Stimulated activated memory B cell treated with anti-CD40 and anti-IgM and Interleukin-4, amounts not matched to agents 10 μg/mL and 1 μg/mL and 100 μg/mL, for 72 hours (primary cell): ENCODE measurements around the gene ATP2A2.

ENCODE experiments used
- ATAC-seq: fragments of 150-1000 bp; cut with Tn5 transposase; 2 replicates; pipeline ENCODE4 v1.10.0; 2021
- H3K27ac Mint-ChIP-seq: one replicate; pipeline ENCODE4 v1.8.0; 2022; ENCODE audit warnings: mild to moderate bottlenecking, mixed read lengths
- H3K27me3 Mint-ChIP-seq: one replicate; pipeline ENCODE4 v1.8.0; 2022; ENCODE audit warnings: mixed read lengths
- H3K36me3 Mint-ChIP-seq: one replicate; pipeline ENCODE4 v1.8.0; 2022; ENCODE audit warnings: mixed read lengths
- H3K4me1 Mint-ChIP-seq: one replicate; pipeline ENCODE4 v1.8.0; 2022; ENCODE audit warnings: mixed read lengths
- H3K4me3 Mint-ChIP-seq: one replicate; pipeline ENCODE4 v1.8.0; 2022; ENCODE audit warnings: mild to moderate bottlenecking, moderate library complexity, mixed read lengths
- H3K9me3 Mint-ChIP-seq: one replicate; pipeline ENCODE4 v1.8.0; 2022; ENCODE audit warnings: mixed read lengths

Gene ATP2A2

DNA sequence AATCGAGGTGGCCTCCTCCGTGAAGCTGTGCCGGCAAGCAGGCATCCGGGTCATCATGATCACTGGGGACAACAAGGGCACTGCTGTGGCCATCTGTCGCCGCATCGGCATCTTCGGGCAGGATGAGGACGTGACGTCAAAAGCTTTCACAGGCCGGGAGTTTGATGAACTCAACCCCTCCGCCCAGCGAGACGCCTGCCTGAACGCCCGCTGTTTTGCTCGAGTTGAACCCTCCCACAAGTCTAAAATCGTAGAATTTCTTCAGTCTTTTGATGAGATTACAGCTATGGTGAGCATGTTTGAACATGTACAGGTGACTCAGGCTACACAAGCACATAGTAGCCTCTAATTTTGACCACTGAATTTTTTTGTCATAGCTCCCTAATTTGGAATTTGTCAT is 59.7 kb downstream of the ATP2A2 start:
- H3K27me3 Mint-ChIP-seq: no peaks in the 10 kb centered on the region
- no peak for ATAC-seq
- H3K4me3 Mint-ChIP-seq: no peak overlapping the region
- no peak overlapping the region for H3K27ac Mint-ChIP-seq
- H3K9me3 Mint-ChIP-seq: no peaks in the 10 kb centered on the region
- peaks cover 22% of the 10 kb centered on the region for H3K4me1 Mint-ChIP-seq
- peaks cover 94% of the 10 kb centered on the region for H3K36me3 Mint-ChIP-seq

DNA sequence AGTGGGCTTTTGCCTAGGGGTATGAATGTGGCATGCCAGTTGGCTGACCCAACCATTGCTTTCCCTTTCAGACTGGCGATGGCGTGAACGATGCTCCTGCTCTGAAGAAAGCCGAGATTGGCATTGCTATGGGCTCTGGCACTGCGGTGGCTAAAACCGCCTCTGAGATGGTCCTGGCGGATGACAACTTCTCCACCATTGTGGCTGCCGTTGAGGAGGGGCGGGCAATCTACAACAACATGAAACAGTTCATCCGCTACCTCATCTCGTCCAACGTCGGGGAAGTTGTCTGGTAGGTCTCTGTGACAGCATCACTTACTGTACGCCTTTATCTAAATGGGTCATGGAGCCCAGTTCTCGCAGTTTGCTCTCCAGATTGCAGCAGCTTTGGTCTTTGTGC is 61.1 kb downstream of the ATP2A2 start:
- ATAC-seq: no peak
- peaks cover 18% of the 10 kb centered on the region for H3K4me1 Mint-ChIP-seq
- no peak overlapping the region for H3K27ac Mint-ChIP-seq
- H3K36me3 Mint-ChIP-seq: peaks cover 92% of the 10 kb centered on the region
- no peaks in the 10 kb centered on the region for H3K27me3 Mint-ChIP-seq
- no peak overlapping the region for H3K4me3 Mint-ChIP-seq
- no peaks in the 10 kb centered on the region for H3K9me3 Mint-ChIP-seq

DNA sequence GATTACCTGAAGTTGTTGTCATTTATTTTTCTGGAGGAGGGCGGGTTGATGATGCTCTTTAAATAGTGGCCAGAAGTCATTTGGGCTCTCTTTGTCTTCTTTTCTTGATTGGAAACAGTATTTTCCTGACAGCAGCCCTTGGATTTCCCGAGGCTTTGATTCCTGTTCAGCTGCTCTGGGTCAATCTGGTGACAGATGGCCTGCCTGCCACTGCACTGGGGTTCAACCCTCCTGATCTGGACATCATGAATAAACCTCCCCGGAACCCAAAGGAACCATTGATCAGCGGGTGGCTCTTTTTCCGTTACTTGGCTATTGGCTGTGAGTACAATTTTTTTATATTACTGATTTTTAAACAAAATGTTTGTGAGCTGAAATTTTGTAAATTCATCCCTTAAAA is 62.1 kb downstream of the ATP2A2 start:
- Mint-ChIP-seq H3K4me1 (peaks cover 11% of the 10 kb centered on the region), H3K27me3 (no peaks in the 10 kb centered on the region), H3K36me3 (peaks cover 91% of the 10 kb centered on the region), H3K9me3 (no peaks in the 10 kb centered on the region), H3K27ac (no peak overlapping the region), H3K4me3 (no peak overlapping the region)
- no peak for ATAC-seq

DNA sequence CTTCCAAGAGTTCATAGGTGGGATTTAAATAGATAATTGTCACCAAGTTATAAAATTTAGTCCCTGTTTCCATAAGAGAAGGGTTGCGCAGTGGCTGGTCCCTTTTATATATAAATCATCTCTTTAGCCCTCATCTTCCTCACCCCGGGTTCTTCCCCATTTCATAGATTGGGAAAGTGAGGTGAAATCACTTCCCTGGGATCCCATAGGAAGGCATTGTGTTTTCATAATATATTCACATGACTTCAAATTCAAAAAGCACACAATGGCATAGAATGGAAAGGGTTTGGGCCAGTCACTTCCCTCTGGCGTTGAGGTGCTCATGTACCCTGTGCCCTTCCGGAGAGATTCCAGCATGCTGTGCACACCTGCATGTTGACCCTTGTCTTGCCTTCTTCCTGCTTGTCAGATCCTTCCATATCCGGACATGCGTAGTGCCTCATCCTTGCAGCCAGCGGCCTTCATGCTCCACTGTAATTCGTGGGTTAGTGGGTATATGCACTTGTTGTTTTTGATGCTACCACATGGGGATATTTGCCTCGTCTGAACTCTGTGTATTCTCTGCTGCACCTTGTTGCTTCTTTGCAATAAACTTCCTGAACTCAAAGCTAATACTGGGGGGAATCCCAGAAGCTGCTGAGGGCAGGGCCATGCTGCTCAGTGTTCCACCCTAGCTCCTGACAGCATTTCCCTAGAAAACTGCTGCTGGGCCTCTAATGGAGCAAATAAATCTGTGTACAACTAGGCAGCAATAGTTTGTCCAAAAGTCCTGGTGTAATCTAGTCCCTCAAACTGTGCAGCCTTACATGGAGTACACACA is 62.9 kb downstream of the ATP2A2 start:
- H3K4me1 Mint-ChIP-seq: peaks cover 3% of the 10 kb centered on the region
- H3K4me3 Mint-ChIP-seq: no peak overlapping the region
- H3K9me3 Mint-ChIP-seq: no peaks in the 10 kb centered on the region
- ATAC-seq: no peak
- H3K27me3 Mint-ChIP-seq: no peaks in the 10 kb centered on the region
- no peak overlapping the region for H3K27ac Mint-ChIP-seq
- peaks cover 88% of the 10 kb centered on the region for H3K36me3 Mint-ChIP-seq

DNA sequence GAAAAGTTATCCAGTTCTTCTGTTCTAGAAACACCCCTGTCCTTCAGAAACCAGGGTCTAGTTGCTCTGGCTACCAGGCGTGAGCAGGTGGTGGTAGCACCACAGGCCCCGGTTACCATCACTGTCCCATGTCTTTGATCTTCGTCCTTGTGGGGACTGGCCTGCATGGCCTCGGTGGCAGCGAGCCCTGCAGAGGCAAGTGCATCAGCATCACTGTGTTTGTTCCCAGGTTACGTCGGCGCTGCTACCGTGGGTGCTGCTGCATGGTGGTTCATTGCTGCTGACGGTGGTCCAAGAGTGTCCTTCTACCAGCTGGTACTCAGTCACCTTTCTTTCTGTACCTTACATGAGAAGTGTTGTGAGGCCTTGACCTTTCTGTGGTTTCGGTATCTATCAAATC is 63.6 kb downstream of the ATP2A2 start:
- no peak for ATAC-seq
- peaks cover 6% of the 10 kb centered on the region for H3K4me1 Mint-ChIP-seq
- no peaks in the 10 kb centered on the region for H3K27me3 Mint-ChIP-seq
- H3K27ac Mint-ChIP-seq: no peak overlapping the region
- H3K9me3 Mint-ChIP-seq: no peaks in the 10 kb centered on the region
- no peak overlapping the region for H3K4me3 Mint-ChIP-seq
- peaks cover 88% of the 10 kb centered on the region for H3K36me3 Mint-ChIP-seq

DNA sequence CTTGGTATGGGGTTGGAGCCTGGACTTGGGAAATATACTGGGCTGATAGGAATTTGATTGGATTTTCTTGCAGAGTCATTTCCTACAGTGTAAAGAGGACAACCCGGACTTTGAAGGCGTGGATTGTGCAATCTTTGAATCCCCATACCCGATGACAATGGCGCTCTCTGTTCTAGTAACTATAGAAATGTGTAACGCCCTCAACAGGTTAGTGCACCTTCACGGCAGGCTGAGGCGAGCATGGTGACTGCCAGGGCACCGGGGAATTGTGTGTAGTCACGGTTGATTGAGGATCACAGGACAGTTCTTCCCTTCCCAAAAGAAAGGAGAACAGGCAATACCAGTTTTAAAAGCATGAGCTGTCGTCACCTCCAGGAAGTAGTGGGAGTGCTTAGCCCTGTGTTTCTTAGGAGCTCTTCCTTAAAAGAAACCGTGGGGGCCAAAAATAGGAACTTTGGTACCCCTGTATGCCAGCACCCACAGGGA is 64.2 kb downstream of the ATP2A2 start:
- no peaks in the 10 kb centered on the region for H3K27me3 Mint-ChIP-seq
- no peak for ATAC-seq
- no peak overlapping the region for H3K4me3 Mint-ChIP-seq
- H3K27ac Mint-ChIP-seq: no peak overlapping the region
- H3K9me3 Mint-ChIP-seq: no peaks in the 10 kb centered on the region
- peaks cover 9% of the 10 kb centered on the region for H3K4me1 Mint-ChIP-seq
- H3K36me3 Mint-ChIP-seq: peaks cover 85% of the 10 kb centered on the region

DNA sequence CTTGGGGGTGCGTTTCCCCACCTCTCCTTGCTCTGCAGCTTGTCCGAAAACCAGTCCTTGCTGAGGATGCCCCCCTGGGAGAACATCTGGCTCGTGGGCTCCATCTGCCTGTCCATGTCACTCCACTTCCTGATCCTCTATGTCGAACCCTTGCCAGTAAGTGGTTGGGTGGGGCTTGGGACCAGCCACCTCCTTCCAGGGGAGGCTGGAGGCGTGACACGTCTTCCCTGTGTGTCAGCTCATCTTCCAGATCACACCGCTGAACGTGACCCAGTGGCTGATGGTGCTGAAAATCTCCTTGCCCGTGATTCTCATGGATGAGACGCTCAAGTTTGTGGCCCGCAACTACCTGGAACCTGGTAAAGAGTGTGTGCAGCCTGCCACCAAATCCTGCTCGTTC is 64.9 kb downstream of the ATP2A2 start:
- no peak for ATAC-seq
- no peaks in the 10 kb centered on the region for H3K27me3 Mint-ChIP-seq
- H3K9me3 Mint-ChIP-seq: no peaks in the 10 kb centered on the region
- peaks cover 9% of the 10 kb centered on the region for H3K4me1 Mint-ChIP-seq
- H3K36me3 Mint-ChIP-seq: peaks cover 81% of the 10 kb centered on the region
- no peak overlapping the region for H3K27ac Mint-ChIP-seq
- no peak overlapping the region for H3K4me3 Mint-ChIP-seq

DNA sequence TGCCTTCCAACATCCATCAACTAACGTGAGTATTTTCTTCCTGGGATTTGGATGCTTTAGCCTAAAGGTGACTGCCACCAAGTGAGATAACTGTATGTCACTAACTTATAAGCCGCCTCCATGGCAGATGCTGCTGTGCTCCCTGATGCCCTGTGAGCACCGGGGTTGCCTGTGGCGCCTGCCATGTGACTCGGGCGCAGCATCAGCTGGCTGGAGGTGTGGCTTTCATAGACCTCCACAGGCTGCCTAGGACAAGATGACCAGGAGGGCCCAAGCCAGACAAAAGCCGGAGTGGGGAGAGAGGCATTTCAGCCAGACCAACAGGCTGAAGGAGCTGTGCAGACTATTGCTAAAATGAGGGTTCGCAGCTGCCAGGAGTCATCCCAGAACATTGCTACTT is 66.7 kb downstream of the ATP2A2 start:
- peaks cover 9% of the 10 kb centered on the region for H3K4me1 Mint-ChIP-seq
- ATAC-seq: no peak
- no peak overlapping the region for H3K27ac Mint-ChIP-seq
- peaks cover 69% of the 10 kb centered on the region for H3K36me3 Mint-ChIP-seq
- H3K4me3 Mint-ChIP-seq: no peak overlapping the region
- no peaks in the 10 kb centered on the region for H3K9me3 Mint-ChIP-seq
- H3K27me3 Mint-ChIP-seq: no peaks in the 10 kb centered on the region

DNA sequence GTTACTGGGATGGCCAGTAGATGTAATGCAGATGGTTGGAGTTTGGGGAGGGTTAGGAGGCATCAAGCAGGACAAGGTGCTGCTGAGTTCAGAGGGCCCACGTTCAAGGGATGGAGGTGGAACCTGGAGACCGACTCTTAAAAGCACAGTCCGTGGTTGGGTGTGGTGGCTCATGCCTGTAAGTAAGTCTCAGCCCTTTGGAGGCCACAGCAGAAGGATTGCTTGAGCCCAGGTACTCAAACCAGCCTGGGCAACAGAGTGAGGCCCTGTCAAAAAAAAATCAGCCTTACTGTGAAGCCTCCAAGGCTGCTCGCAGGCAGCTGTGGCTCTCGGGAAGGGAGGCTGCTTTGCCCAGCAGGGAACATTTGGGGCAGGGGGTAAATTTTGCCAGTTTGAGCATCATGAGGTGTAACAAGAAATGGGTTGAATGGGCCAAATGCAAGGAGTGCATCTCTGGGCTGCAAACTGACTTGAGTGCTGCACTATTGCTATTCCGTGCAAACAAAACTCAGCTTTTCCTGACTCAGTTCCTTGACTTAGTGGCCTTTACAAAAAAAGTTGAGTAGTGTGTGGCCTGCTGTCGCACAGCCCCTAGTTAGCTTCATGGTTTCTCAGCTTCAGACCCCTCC is 67.5 kb downstream of the ATP2A2 start:
- Mint-ChIP-seq H3K27ac (no peak overlapping the region), H3K36me3 (peaks cover 61% of the 10 kb centered on the region), H3K9me3 (no peaks in the 10 kb centered on the region), H3K4me3 (no peak overlapping the region), H3K27me3 (no peaks in the 10 kb centered on the region), H3K4me1 (peaks cover 14% of the 10 kb centered on the region)
- ATAC-seq: no peak

DNA sequence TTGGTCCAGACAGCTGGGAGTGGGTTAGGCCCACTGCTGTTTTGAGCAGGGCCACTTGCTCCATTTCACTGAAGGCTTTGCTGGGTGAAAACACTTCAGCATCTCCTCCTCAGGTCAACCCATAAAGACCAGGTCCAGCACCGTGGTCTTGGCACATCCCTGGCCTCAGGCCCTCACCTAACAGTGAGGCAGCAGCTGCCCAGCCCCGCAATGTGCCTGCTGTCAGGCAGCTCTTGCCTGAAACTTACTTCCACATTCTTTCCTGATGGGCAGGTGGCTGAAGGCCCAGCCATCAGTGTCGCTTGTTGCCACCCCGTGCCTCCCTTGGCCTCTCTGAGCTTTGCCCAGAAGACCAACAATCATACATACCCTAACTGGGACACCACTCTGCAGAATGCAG is 68.0 kb downstream of the ATP2A2 start:
- H3K36me3 Mint-ChIP-seq: peaks cover 56% of the 10 kb centered on the region
- peaks cover 14% of the 10 kb centered on the region for H3K4me1 Mint-ChIP-seq
- H3K27ac Mint-ChIP-seq: peak overlapping the region; percentile 33
- ATAC-seq: peak; percentile 10
- H3K4me3 Mint-ChIP-seq: no peak overlapping the region
- H3K27me3 Mint-ChIP-seq: no peaks in the 10 kb centered on the region
- H3K9me3 Mint-ChIP-seq: no peaks in the 10 kb centered on the region

DNA sequence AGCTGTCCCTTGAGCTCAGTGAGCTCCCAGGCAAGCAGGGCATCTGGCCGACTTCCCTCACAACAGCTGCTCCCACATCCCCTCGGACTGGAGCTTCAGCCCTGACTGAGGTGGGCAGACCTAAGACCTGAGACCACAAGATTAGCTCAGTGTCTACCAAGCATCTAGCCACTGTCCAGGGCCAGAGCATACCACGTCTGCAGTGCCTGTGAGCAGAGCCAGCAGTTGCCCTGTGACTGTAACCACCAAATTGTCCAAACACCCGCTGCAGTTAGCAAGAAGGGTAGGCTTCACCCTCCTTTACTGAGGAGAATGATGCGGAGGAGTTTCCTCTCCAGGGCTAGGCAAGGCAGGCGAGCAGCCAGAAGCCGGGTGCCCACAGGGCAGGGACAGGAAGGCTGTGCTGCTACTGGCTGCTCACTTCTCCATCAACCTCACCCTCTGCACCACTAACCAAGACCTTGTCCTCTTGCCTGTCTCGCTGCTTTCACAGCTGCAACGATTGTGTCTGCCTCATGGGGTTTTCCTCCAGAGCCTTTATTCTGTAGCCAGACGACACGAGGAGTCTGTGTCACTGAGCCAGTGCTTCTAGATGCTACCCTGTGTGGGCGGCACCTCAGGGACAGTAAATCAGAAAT is 68.6 kb downstream of the ATP2A2 start:
- no peaks in the 10 kb centered on the region for H3K9me3 Mint-ChIP-seq
- peak; percentile 82 for ATAC-seq
- peaks cover 51% of the 10 kb centered on the region for H3K36me3 Mint-ChIP-seq
- H3K27ac Mint-ChIP-seq: peak overlapping the region; percentile 33
- H3K4me1 Mint-ChIP-seq: peaks cover 14% of the 10 kb centered on the region
- H3K27me3 Mint-ChIP-seq: no peaks in the 10 kb centered on the region
- no peak overlapping the region for H3K4me3 Mint-ChIP-seq

DNA sequence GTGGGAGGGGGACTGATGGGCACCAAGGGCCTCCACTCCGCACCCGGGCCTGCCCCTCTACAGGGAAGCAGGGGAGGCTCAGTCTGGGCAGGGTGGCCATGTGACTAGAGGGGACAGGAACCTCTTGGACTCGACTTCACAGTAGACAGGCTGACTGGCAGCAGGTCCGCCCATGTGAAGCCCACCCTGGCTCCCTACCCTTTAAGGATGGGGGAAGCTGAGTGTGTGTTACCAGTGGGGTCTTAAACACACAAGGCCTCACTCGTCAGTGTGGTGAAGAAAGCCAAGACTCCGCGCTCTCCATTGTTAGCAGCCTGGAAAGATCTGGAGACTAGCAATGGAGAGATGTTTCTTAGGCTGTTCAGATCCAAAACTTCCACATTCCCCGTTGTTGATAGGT is 70.1 kb downstream of the ATP2A2 start:
- ATAC-seq: no peak
- Mint-ChIP-seq H3K27me3 (no peaks in the 10 kb centered on the region), H3K4me3 (no peak overlapping the region), H3K27ac (no peak overlapping the region), H3K9me3 (no peaks in the 10 kb centered on the region), H3K4me1 (peaks cover 14% of the 10 kb centered on the region), H3K36me3 (peaks cover 40% of the 10 kb centered on the region)

DNA sequence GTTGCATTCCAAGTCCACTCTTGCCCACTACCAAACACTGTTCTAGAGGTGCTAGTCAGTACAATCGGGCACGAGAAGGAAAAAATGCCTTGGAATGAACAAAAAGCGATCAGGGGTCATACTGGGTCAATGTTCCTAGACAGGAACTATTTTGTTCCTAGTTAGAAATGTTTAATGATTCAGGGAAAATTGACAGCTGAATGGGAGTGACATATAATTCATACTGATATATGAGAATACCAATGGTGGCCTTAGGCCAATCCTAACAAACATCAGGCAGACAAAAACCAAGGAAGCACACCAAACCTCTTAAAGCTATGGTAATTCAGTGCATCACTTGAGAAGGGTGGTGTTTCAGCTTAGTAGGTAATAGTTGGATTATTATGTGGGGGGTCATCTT is 71.4 kb downstream of the ATP2A2 start:
- H3K27ac Mint-ChIP-seq: no peak overlapping the region
- ATAC-seq: no peak
- H3K4me3 Mint-ChIP-seq: no peak overlapping the region
- H3K4me1 Mint-ChIP-seq: peaks cover 14% of the 10 kb centered on the region
- H3K36me3 Mint-ChIP-seq: peaks cover 28% of the 10 kb centered on the region
- no peaks in the 10 kb centered on the region for H3K27me3 Mint-ChIP-seq
- no peaks in the 10 kb centered on the region for H3K9me3 Mint-ChIP-seq

DNA sequence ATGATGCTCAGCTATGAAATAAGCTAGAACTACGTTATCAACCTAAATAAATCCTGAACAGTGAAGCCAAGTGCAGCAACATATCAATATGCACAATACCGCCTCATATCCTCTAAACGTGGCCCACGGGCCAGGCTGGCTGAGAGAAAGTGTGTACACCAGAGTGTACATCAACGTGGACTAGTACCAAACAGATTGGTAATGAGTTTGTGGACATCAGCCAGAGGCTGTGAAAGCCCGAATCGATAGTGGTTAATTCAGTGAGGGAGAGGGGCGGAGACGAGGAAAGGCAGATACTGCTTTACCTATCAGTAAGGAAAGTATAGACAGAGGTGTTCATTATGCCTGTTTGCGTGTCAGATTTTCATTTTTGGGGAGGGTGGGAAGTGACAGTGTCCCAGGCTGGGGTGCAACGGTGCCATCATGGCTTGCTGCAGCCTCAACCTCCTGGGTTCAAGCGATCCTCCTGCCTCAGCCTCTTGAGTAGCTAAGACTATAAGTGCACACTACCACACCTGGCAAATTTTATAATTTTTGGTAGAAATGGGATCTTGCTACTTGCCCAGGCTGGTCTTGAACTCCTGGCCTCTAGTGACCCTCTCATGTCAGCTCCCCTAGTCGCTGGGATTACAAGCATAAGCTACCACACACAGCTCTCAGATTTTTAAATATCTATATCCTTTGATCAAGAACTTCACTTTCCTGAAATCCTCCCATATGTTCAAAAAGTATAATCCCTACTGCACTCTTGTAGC is 72.3 kb downstream of the ATP2A2 start:
- no peak for ATAC-seq
- Mint-ChIP-seq H3K27ac (no peak overlapping the region), H3K4me1 (peaks cover 14% of the 10 kb centered on the region), H3K36me3 (peaks cover 21% of the 10 kb centered on the region), H3K4me3 (no peak overlapping the region), H3K9me3 (no peaks in the 10 kb centered on the region), H3K27me3 (no peaks in the 10 kb centered on the region)

DNA sequence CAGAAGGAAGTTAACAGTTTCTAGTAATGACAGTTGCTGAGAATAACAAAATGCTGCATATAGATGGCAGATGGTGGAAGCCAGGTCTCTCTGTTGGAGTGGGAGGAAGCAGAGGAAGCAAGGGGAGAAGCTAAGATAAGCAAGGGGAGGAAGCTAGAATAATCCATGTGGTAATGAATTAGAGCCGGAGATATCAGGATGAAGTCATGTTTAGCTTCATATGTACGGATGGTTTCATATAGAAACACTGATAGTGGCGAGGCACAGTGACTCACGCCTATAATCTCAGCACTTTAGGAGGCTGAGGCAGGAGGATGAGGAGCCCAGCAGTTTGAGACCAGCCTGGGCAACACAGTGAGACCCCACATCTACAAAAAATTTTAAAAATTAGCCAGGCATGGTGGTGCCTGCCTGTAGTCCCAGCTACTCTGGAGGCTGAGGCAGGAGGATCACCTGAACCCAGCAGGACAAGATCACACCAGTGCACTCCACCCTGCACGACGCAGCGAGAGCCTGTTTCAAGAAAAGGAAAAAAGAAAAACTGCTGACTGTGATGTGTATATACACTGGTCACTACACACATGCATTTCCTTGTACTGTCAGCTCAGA is 73.2 kb downstream of the ATP2A2 start:
- Mint-ChIP-seq H3K36me3 (peaks cover 13% of the 10 kb centered on the region), H3K4me1 (peaks cover 11% of the 10 kb centered on the region), H3K27me3 (no peaks in the 10 kb centered on the region), H3K4me3 (no peak overlapping the region), H3K27ac (no peak overlapping the region), H3K9me3 (no peaks in the 10 kb centered on the region)
- no peak for ATAC-seq
